Medulla oblongata (tissue), 1 donor: ENCODE results near the gene TRIM66.
A peak's percentile ranks its signal among the peaks of the same experiment; 100 is the strongest.

Experiments used
- DNase-seq: peaks from one replicate; pipeline ENCODE4 v3.0.0-alpha.2; 2015; ENCODE audit errors: extremely low spot score

Gene TRIM66

GRCh38 chr11:8567602-8568198, 114.8 kb downstream of the TRIM66 start:
- no peak for DNase-seq

- peak; percentile 59 for DNase-seq
Observed at GRCh38 chr11:8566613-8567210, 115.8 kb downstream of the TRIM66 start.

GRCh38 chr11:8564526-8564925, 117.9 kb downstream of the TRIM66 start:
- no peak for DNase-seq
